ENCODE results near the gene DGKB. TPM values are rescaled to one million over a fixed set of nuclear protein-coding genes. Genes with fewer than 3 reads are reported as not detected.

DGKB gene
- polyA plus RNA-seq, 3 donors = 2.2 to 3.4 (median 2.9) TPM

GRCh38 chr7:14147532-14147931 lies 755.0 kb downstream of the DGKB start:
- no peak for DNase-seq (ENCODE audit: extremely low read depth in 1 of 11, low read depth in 9 of 11, low spot score in 4 of 11)

- no peak for DNase-seq (ENCODE audit: extremely low read depth in 1 of 11, low read depth in 9 of 11, low spot score in 4 of 11)
These were observed 758.0 kb downstream of the DGKB start for GRCh38 chr7:14144538-14144937.

GRCh38 chr7:14144109-14144508 lies 758.4 kb downstream of the DGKB start:
- DNase-seq (ENCODE audit: extremely low read depth in 1 of 11, low read depth in 9 of 11, low spot score in 4 of 11) = no peak

DNA sequence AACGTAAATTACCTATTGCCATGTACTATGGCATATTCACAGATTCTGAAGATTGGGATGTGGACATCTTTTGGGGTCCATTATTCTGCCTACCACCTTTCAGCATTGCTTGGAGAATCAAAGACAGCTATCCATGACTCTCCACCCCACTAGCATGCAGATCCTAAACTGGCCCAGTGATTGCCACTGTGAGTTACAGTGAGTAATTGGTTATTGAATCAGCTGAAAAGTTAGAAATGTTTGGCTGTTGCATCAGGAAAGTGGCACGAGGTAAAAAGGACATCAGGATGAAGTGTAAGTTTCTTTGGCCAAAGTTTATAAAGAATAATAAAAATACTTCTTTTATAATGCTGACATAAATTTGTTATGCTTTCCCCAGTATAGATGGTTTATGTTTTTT lies 764.9 kb downstream of the DGKB start:
- no peak for DNase-seq (ENCODE audit: extremely low read depth in 1 of 11, low read depth in 9 of 11, low spot score in 4 of 11)

- no peak for DNase-seq (ENCODE audit: extremely low read depth in 1 of 11, low read depth in 9 of 11, low spot score in 4 of 11)
These were observed 768.8 kb downstream of the DGKB start for GRCh38 chr7:14133752-14134151.

DNA sequence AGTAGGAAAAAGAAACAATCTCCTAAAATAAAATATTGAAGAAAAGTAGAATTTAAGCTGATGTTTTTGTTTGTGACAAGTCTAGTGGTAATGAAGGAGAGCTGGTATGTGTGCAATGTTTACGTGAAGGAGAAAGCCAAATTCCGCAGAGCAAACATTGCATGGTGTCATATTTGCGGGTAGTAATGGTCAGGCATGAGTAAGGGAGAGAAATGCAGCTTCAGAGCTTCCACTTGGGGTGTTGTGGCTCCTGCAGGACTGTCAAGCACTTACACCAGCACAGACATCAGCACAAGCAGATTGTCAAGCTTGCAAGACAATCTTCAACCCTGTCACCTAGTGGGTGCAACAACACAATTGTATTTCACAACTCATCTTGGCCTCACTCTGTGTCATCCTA lies 776.6 kb downstream of the DGKB start:
- no peak for DNase-seq (ENCODE audit: extremely low read depth in 1 of 11, low read depth in 9 of 11, low spot score in 4 of 11)

DNA sequence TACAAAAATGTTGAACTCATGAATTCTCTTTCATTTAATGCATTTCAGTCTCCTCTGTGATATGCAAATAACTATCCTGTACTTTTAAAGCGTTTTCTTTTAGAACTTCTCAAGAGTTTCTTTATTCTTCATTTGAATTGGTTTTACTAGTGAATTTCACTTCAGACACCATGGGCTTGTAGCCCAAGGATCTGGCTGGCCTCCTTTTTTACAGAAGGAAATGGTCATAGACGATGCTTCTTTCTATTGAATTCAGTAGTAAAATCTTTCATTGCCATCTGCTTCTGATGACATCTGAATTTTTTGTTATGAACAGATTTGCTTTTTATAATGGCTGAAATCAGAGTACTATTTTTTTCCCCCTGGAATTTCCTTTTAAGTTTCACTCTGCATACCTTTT lies 777.8 kb downstream of the DGKB start:
- DNase-seq (ENCODE audit: extremely low read depth in 1 of 11, low read depth in 9 of 11, low spot score in 4 of 11) = no peak

- DNase-seq (ENCODE audit: extremely low read depth in 1 of 11, low read depth in 9 of 11, low spot score in 4 of 11) = no peak
These were observed 778.6 kb downstream of the DGKB start for GRCh38 chr7:14123923-14124322.

GRCh38 chr7:14115701-14116100 lies 786.9 kb downstream of the DGKB start:
- no peak for DNase-seq (ENCODE audit: extremely low read depth in 1 of 11, low read depth in 9 of 11, low spot score in 4 of 11)

- no peak for DNase-seq (ENCODE audit: extremely low read depth in 1 of 11, low read depth in 9 of 11, low spot score in 4 of 11)
These were observed 797.7 kb downstream of the DGKB start for GRCh38 chr7:14104861-14105260.

- no peak for DNase-seq (ENCODE audit: extremely low read depth in 1 of 11, low read depth in 9 of 11, low spot score in 4 of 11)
These were observed 806.4 kb downstream of the DGKB start for GRCh38 chr7:14096159-14096558.

- DNase-seq (ENCODE audit: extremely low read depth in 1 of 11, low read depth in 9 of 11, low spot score in 4 of 11) = peak in 1 of 11 donors; percentile 2
These were observed 807.2 kb downstream of the DGKB start for GRCh38 chr7:14095233-14095950.
